Endothelial cell of umbilical vein (primary cell): ENCODE results near the gene ORC6. TPM values are rescaled to one million over a fixed set of nuclear protein-coding genes. Genes with fewer than 3 reads are reported as not detected.

Source experiments
- BruUV-seq: library from RNA; stranded (reverse); fragments of 400-500 nt; replicated peaks from 2 replicates; lab custom pipeline; 2021; lab: Mats Ljungman, UMichigan
- CTCF ChIA-PET: fragments of 300-600, 350-600 bp; sonication (Branson Sonifier 250); formaldehyde crosslinking; loops from one replicate; lab custom pipeline; 2021; ENCODE audit warnings: antibody characterized with exemption, inconsistent platforms; lab: Charles Lee
- POLR2A ChIA-PET: fragments of 300-600, 350-600 bp; sonication (Branson Sonifier 250); formaldehyde crosslinking; loops from one replicate; lab custom pipeline; 2021; ENCODE audit warnings: antibody characterized with exemption, inconsistent platforms; lab: Charles Lee
- DNase-seq: peaks from one replicate; pipeline ENCODE4 v3.0.0-alpha.2; 2011; ENCODE audit warnings: low read depth, low spot score
- FAIRE-seq: peaks from 2 replicates; lab custom pipeline; 2011; peaks lifted over from hg19 to GRCh38; lab: Jason Lieb, UNC
- H2AFZ ChIP-seq: 2 replicates; pipeline ENCODE4 v1.6.0; 2012; ENCODE audit warnings: low read depth, low read length, control low read depth, inconsistent platforms
- H3K27ac ChIP-seq: 2 replicates; pipeline ENCODE4 v1.5.1; 2011; ENCODE audit warnings: low read depth, mild to moderate bottlenecking, control low read depth, low read length, moderate library complexity; ENCODE audit not compliant: insufficient read depth
- H3K27me3 ChIP-seq, 2 experiments: 2 replicates each; pipeline versions ENCODE4 v1.6.0 to v1.6.1; 2011; ENCODE audit warnings: low read length in 2 of 2, mixed read lengths in 1 of 2; ENCODE audit not compliant: control insufficient read depth in 2 of 2, insufficient read depth in 2 of 2
- H3K36me3 ChIP-seq, 2 experiments: 2 replicates in 1 of 2; 3 replicates in 1 of 2; pipeline ENCODE4 v1.5.1; 2011; ENCODE audit warnings: low read length in 2 of 2, mild to moderate bottlenecking in 1 of 2, moderate library complexity in 1 of 2; ENCODE audit not compliant: control insufficient read depth in 2 of 2, insufficient read depth in 2 of 2; ENCODE audit errors: extremely low read depth in 1 of 2
- H3K4me1 ChIP-seq: 3 replicates; pipeline ENCODE4 v1.5.1; 2011; ENCODE audit warnings: mild to moderate bottlenecking, low read length; ENCODE audit not compliant: control insufficient read depth, insufficient read depth; ENCODE audit errors: extremely low read depth
- H3K4me2 ChIP-seq: 2 replicates; pipeline ENCODE4 v1.6.1; 2011; ENCODE audit warnings: low read length, control low read depth, mixed read lengths; ENCODE audit not compliant: insufficient read depth
- H3K4me3 ChIP-seq, 3 experiments: fragments of 200-600 bp in 1 of 3; sonication (generic), shearing (Covaris generic) in 1 of 3; replicated peaks in 1 of 3; 2 replicates each; pipeline ENCODE4 v1.5.1; 2011 to 2016; ENCODE audit warnings: control low read depth in 3 of 3, low read length in 3 of 3, mild to moderate bottlenecking in 2 of 3, inconsistent platforms in 1 of 3, low read depth in 1 of 3, moderate library complexity in 1 of 3; ENCODE audit not compliant: insufficient read depth in 1 of 3
- H3K79me2 ChIP-seq: 2 replicates; pipeline ENCODE4 v1.6.0; 2012; ENCODE audit warnings: low read length, inconsistent platforms; ENCODE audit not compliant: control insufficient read depth, insufficient read depth
- H3K9ac ChIP-seq: replicated peaks from 2 replicates; pipeline ENCODE3; 2011; ENCODE audit warnings: low read length, control low read depth; ENCODE audit not compliant: insufficient read depth; ENCODE audit errors: extremely low read depth
- H3K9me1 ChIP-seq: replicated peaks from 3 replicates; pipeline ENCODE4 v1.6.0; 2011; ENCODE audit warnings: mild to moderate bottlenecking, low read length; ENCODE audit not compliant: control insufficient read depth, insufficient read depth; ENCODE audit errors: extremely low read depth
- H3K9me3 ChIP-seq: replicated peaks from 2 replicates; pipeline ENCODE4 v1.5.1; 2012; ENCODE audit warnings: low read length, inconsistent platforms; ENCODE audit not compliant: control insufficient read depth, insufficient read depth
- H4K20me1 ChIP-seq: replicated peaks from 2 replicates; pipeline ENCODE3; 2011; ENCODE audit warnings: mild to moderate bottlenecking, low read length; ENCODE audit not compliant: control insufficient read depth, insufficient read depth; ENCODE audit errors: extremely low read depth
- CTCF ChIP-seq, 2 donors: IDR thresholded peaks; 1 replicate in 1 of 2; 2 replicates in 1 of 2; pipeline ENCODE4 v1.5.1; 2011; ENCODE audit warnings: low read length in 2 of 2, mild to moderate bottlenecking in 2 of 2, moderate library complexity in 2 of 2, control low read depth in 1 of 2, inconsistent platforms in 1 of 2, low read depth in 1 of 2; ENCODE audit not compliant: insufficient read depth in 1 of 2; ENCODE audit errors: extremely low read depth in 1 of 2
- EZH2 ChIP-seq: IDR thresholded peaks from 2 replicates; pipeline ENCODE4 v1.6.1; 2012; ENCODE audit warnings: borderline replicate concordance, low read depth, mild to moderate bottlenecking, moderate library complexity, low read length, inconsistent platforms; ENCODE audit not compliant: severe bottlenecking
- FOS ChIP-seq: IDR thresholded peaks from 2 replicates; pipeline ENCODE4 v1.6.1; 2011; ENCODE audit warnings: mild to moderate bottlenecking, low read length, moderate library complexity, borderline replicate concordance; ENCODE audit not compliant: insufficient read depth
- GATA2 ChIP-seq: IDR thresholded peaks from 2 replicates; pipeline ENCODE4 v1.7.0; 2011; ENCODE audit warnings: low read depth, mild to moderate bottlenecking, moderate library complexity, mixed read lengths, low read length; ENCODE audit not compliant: insufficient read length, insufficient read depth
- JUN ChIP-seq: IDR thresholded peaks from 2 replicates; pipeline ENCODE4 v1.6.1; 2011; ENCODE audit warnings: borderline replicate concordance, low read depth; ENCODE audit not compliant: insufficient read length, insufficient read depth
- MAX ChIP-seq: IDR thresholded peaks from 2 replicates; pipeline ENCODE4 v1.6.1; 2011; ENCODE audit not compliant: insufficient read depth, insufficient read length
- MYC ChIP-seq: IDR thresholded peaks from one replicate; pipeline ENCODE4 v1.6.1; 2011; ENCODE audit warnings: mild to moderate bottlenecking, low read depth, low read length
- POLR2A ChIP-seq: IDR thresholded peaks from 2 replicates; pipeline ENCODE4 v1.6.1; 2012; ENCODE audit warnings: low read depth, mild to moderate bottlenecking, control low read depth, low read length
- POLR2AphosphoS5 ChIP-seq: IDR thresholded peaks from 2 replicates; pipeline ENCODE4 v1.6.1; 2012; ENCODE audit warnings: low read depth, mild to moderate bottlenecking, control low read depth, low read length, moderate library complexity; ENCODE audit not compliant: insufficient read depth
- dilution Hi-C: fragments of 300-500 bp; cut with MboI; formaldehyde crosslinking; loops from one replicate; pipeline ENCODE4 v1.15.0; 2019; ENCODE audit warnings: low sequenced_read_pairs; ENCODE audit not compliant: extremely low pct_ligation_motif_present
- intact Hi-C: fragments of 100-400 bp; cut with micrococcal nuclease; formaldehyde crosslinking; loops from one replicate; pipeline ENCODE4 v1.10.0; 2022
- polyA plus RNA-seq, 4 experiments: library from polyadenylated mRNA; depleted of rRNA in 3 of 4; stranded (reverse) in 3 of 4; unstranded in 1 of 4; fragments of >200 nt; gene quantifications; 2 replicates each; pipeline versions ENCODE4 v1.2.1 to v1.2.3, GENCODE V29; 2011 to 2012; ENCODE audit warnings: missing spikeins in 1 of 4
- total RNA-seq: library from RNA; stranded (reverse); gene quantifications from 2 replicates; pipeline ENCODE4 v1.2.3, GENCODE V29; 2021

The ORC6 gene
- total and polyA plus RNA-seq, 2 donors (not counting 3 experiments of a cell fraction or from before 2014, with no cell fraction given): 15.9 to 31.1 TPM

GRCh38 chr16:46651305-46651704, 38.2 kb upstream of the ORC6 start:
- no peaks in the 10 kb centered on the region for H3K36me3 ChIP-seq
- dilution Hi-C loops (no loop called here), intact Hi-C loops (no loop called here)
- H4K20me1 ChIP-seq: no peaks in the 10 kb centered on the region
- ChIA-PET CTCF (no interaction called here), POLR2A (no interaction called here)
- no peaks in the 10 kb centered on the region for H3K9me1 ChIP-seq
- H2AFZ ChIP-seq: no peak overlapping the region
- DNase-seq (no peak), FAIRE-seq (no peak)
- H3K4me2 ChIP-seq: no peak overlapping the region
- TF ChIP-seq JUN (no peak), MAX (no peak), POLR2A (no peak), MYC (no peak), GATA2 (no peak), POLR2AphosphoS5 (no peak), EZH2 (no peak), CTCF (IDR thresholded peaks at IDR 0.05; ENCODE audit: extremely low read depth in 1 of 2, insufficient read depth in 1 of 2, low read depth in 1 of 2, low read length in 2 of 2) (no peak), FOS (no peak)
- H3K9ac ChIP-seq: no peak overlapping the region
- no peaks in the 10 kb centered on the region for H3K27me3 ChIP-seq
- no peak overlapping the region for H3K4me3 ChIP-seq
- H3K27ac ChIP-seq: no peak overlapping the region
- no peaks in the 10 kb centered on the region for H3K4me1 ChIP-seq
- no peaks in the 10 kb centered on the region for H3K9me3 ChIP-seq
- BruUV-seq: no TSS peak
- no peaks in the 10 kb centered on the region for H3K79me2 ChIP-seq
